Suprapubic skin (tissue), 4 donors: ENCODE data around the gene TYROBP. TPM values are rescaled to one million over a fixed set of nuclear protein-coding genes. Genes with fewer than 3 reads are reported as not detected.

Experiments
- DNase-seq, 2 donors: peaks; one replicate each; pipeline ENCODE4 v3.0.0-alpha.2; 2019; ENCODE audit warnings: low spot score in 2 of 2
- H3K27ac ChIP-seq: fragments of 200-600 bp; sonication (generic); one replicate; pipeline ENCODE4 v1.5.1; 2019
- H3K27me3 ChIP-seq: fragments of 200-600 bp; sonication (generic); one replicate; pipeline ENCODE4 v1.5.1; 2019
- H3K36me3 ChIP-seq: fragments of 200-600 bp; sonication (generic); one replicate; pipeline ENCODE4 v1.5.1; 2019
- H3K4me1 ChIP-seq: fragments of 200-600 bp; sonication (generic); one replicate; pipeline ENCODE4 v1.5.1; 2019
- H3K4me3 ChIP-seq: fragments of 200-600 bp; sonication (generic); one replicate; pipeline ENCODE4 v1.5.1; 2019; ENCODE audit warnings: mild to moderate bottlenecking
- H3K9me3 ChIP-seq: fragments of 200-600 bp; sonication (generic); one replicate; pipeline ENCODE4 v1.5.1; 2019
- EP300 ChIP-seq: sonication (generic); formaldehyde crosslinking; IDR thresholded peaks from one replicate; pipeline ENCODE4 v1.6.1; 2017; ENCODE audit warnings: antibody characterized with exemption
- POLR2A ChIP-seq, 2 donors: fragments of 450-650 bp; IDR thresholded peaks; one replicate each; pipeline ENCODE4 v1.6.1; 2017; ENCODE audit warnings: antibody characterized with exemption in 2 of 2, mild to moderate bottlenecking in 2 of 2, moderate library complexity in 2 of 2
- POLR2AphosphoS5 ChIP-seq, 3 donors: sonication (generic); formaldehyde crosslinking; IDR thresholded peaks; one replicate each; pipeline ENCODE4 v1.6.1; 2017; ENCODE audit warnings: antibody characterized with exemption in 3 of 3
- WGBS: methylation state at CpG from one replicate; pipeline ENCODE4 v1.1.5; 2018; 5-methylcytosine and 5-hydroxymethylcytosine counted together
- total RNA-seq, 4 donors: library from RNA; depleted of rRNA; stranded (reverse); fragments of >200 nt; gene quantifications; one replicate each; pipeline ENCODE4 v1.1.0, GENCODE V29; 2016
- TF ChIP-seq, protein P1 (sequence below), 2 donors: fragments of 200-600 bp in 1 of 2; fragments of 450-650 bp in 1 of 2; sonication (generic) in 1 of 2; IDR thresholded peaks; one replicate each; pipeline ENCODE4 v1.5.1; 2016 to 2019; ENCODE audit warnings: antibody characterized with exemption in 2 of 2, mild to moderate bottlenecking in 1 of 2, moderate library complexity in 1 of 2

The TYROBP gene
- total RNA-seq, 4 donors from 2014 or later, result 12.4 to 29.4 (median 15.6) TPM

- DNase-seq, result no peak
- WGBS, result 39% methylated on average over 13 of the region's 19 CpGs
- H3K4me3 ChIP-seq, result no peak overlapping the region
- no peak overlapping the region for H3K27ac ChIP-seq
- no peaks in the 10 kb centered on the region for H3K9me3 ChIP-seq
- H3K4me1 ChIP-seq, result peaks cover 6% of the 10 kb centered on the region
- H3K36me3 ChIP-seq, result no peaks in the 10 kb centered on the region
- H3K27me3 ChIP-seq, result peaks cover 71% of the 10 kb centered on the region
- TF ChIP-seq EP300 (no peak), POLR2A (IDR thresholded peaks at IDR 0.05) (no peak)
These were observed 46.4 kb downstream of the TYROBP start for GRCh38 chr19:35861640-35862160.

- Histone ChIP-seq H3K4me3 (no peak overlapping the region), H3K36me3 (no peaks in the 10 kb centered on the region), H3K27ac (no peak overlapping the region), H3K27me3 (peaks cover 71% of the 10 kb centered on the region), H3K4me1 (peaks cover 13% of the 10 kb centered on the region), H3K9me3 (no peaks in the 10 kb centered on the region)
- 26% methylated on average over 36 of the region's 55 CpGs for WGBS
- no peak for TF ChIP-seq POLR2AphosphoS5 (IDR thresholded peaks at IDR 0.05)
- no peak for TF ChIP-seq EP300
- no peak for TF ChIP-seq POLR2A (IDR thresholded peaks at IDR 0.05)
- TF ChIP-seq, protein P1, sequence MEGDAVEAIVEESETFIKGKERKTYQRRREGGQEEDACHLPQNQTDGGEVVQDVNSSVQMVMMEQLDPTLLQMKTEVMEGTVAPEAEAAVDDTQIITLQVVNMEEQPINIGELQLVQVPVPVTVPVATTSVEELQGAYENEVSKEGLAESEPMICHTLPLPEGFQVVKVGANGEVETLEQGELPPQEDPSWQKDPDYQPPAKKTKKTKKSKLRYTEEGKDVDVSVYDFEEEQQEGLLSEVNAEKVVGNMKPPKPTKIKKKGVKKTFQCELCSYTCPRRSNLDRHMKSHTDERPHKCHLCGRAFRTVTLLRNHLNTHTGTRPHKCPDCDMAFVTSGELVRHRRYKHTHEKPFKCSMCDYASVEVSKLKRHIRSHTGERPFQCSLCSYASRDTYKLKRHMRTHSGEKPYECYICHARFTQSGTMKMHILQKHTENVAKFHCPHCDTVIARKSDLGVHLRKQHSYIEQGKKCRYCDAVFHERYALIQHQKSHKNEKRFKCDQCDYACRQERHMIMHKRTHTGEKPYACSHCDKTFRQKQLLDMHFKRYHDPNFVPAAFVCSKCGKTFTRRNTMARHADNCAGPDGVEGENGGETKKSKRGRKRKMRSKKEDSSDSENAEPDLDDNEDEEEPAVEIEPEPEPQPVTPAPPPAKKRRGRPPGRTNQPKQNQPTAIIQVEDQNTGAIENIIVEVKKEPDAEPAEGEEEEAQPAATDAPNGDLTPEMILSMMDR (IDR thresholded peaks at IDR 0.05), result no peak
- no peak for DNase-seq
These were observed 47.1 kb downstream of the TYROBP start for GRCh38 chr19:35860818-35861639.

DNA sequence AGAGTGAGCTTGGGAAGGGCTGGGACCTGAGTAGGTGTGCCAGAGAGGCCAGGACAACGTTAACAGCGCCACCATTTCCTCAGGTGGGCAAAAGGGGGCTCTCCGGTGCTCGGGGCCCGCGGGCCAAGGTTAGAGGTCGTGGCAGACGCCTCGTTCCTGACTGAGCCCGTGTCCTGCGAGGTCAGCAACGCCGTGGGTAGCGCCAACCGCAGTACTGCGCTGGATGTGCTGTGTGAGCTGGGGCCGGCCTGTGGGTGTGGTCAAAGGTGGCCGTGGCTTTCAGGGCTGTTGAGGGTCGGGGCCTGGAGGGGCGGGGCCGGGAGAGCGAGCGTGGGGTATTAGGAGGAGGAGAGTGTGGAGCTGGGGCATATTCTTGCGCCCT lies 47.7 kb downstream of the TYROBP start:
- peaks cover 76% of the 10 kb centered on the region for H3K27me3 ChIP-seq
- 20% methylated on average over 2 of the region's 24 CpGs for WGBS

GRCh38 chr19:35859414-35859813 lies 48.7 kb downstream of the TYROBP start:
- Histone ChIP-seq H3K4me1 (peaks cover 17% of the 10 kb centered on the region), H3K36me3 (no peaks in the 10 kb centered on the region), H3K27ac (no peak overlapping the region), H3K9me3 (no peaks in the 10 kb centered on the region), H3K4me3 (no peak overlapping the region), H3K27me3 (peaks cover 83% of the 10 kb centered on the region)
- no peak for DNase-seq
- TF ChIP-seq POLR2AphosphoS5 (IDR thresholded peaks at IDR 0.05) (no peak), POLR2A (IDR thresholded peaks at IDR 0.05) (no peak), EP300 (no peak)
- TF ChIP-seq, protein P1 (IDR thresholded peaks at IDR 0.05), result no peak
- 78% methylated on average over 4 of the region's 4 CpGs for WGBS

More for the DNA sequence above, 47.7 kb downstream of the TYROBP start:
- H3K4me3 ChIP-seq, result no peak overlapping the region
- H3K36me3 ChIP-seq, result no peaks in the 10 kb centered on the region
- no peak for DNase-seq
- H3K27ac ChIP-seq, result no peak overlapping the region
- H3K4me1 ChIP-seq, result peaks cover 17% of the 10 kb centered on the region
- no peaks in the 10 kb centered on the region for H3K9me3 ChIP-seq
- TF ChIP-seq EP300 (no peak), POLR2A (IDR thresholded peaks at IDR 0.05) (no peak), POLR2AphosphoS5 (IDR thresholded peaks at IDR 0.05) (no peak)
- TF ChIP-seq, protein P1 (IDR thresholded peaks at IDR 0.05), result no peak

DNA sequence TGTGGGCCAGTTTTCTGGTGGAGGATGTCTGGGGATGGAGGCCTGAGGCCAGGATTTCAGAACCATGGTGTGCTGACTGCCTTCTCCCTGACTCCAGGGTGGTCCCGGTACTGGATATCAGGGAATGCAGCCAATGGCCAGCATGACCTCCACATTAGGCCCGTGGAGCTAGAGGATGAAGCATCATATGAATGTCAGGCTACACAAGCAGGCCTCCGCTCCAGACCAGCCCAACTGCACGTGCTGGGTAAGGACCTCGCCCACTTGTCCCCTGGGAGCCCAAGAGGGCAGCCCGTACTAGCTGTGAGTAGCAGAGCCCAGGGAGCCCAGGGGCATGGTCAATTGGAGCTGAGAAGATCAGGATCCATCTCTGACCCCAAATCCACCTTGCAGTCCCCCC lies 49.8 kb downstream of the TYROBP start:
- H3K27ac ChIP-seq, result no peak overlapping the region
- DNase-seq, result no peak
- WGBS, result no CpG with 5 or more reads among the region's 6 CpGs
- peaks cover 94% of the 10 kb centered on the region for H3K27me3 ChIP-seq
- no peak for TF ChIP-seq POLR2A (IDR thresholded peaks at IDR 0.05)
- TF ChIP-seq, protein P1 (IDR thresholded peaks at IDR 0.05), result no peak
- peaks cover 17% of the 10 kb centered on the region for H3K4me1 ChIP-seq
- H3K9me3 ChIP-seq, result no peaks in the 10 kb centered on the region
- H3K36me3 ChIP-seq, result no peaks in the 10 kb centered on the region
- H3K4me3 ChIP-seq, result no peak overlapping the region
